Astrocyte of the cerebellum (primary cell): ENCODE data around the gene RBM45.
A peak's percentile ranks its signal among the peaks of the same experiment; 100 is the strongest.

Source experiments
- DNase-seq: peaks from one replicate; pipeline ENCODE4 v3.0.0-alpha.2; 2011; ENCODE audit warnings: low read depth
- H3K4me3 ChIP-seq: 2 replicates; pipeline ENCODE4 v1.5.1; 2011; ENCODE audit warnings: mild to moderate bottlenecking, low read depth, low read length, moderate library complexity
- in situ Hi-C: cut with HindIII; loops from 2 replicates; pipeline ENCODE4 v1.10.0; 2017; ENCODE audit warnings: low sequenced_read_pairs
- TF ChIP-seq, protein P1 (sequence below): IDR thresholded peaks from 2 replicates; pipeline ENCODE4 v1.5.1; 2012; ENCODE audit warnings: low read length, low read depth, moderate library complexity, mild to moderate bottlenecking; ENCODE audit errors: missing control alignments

RBM45 gene, protein sequence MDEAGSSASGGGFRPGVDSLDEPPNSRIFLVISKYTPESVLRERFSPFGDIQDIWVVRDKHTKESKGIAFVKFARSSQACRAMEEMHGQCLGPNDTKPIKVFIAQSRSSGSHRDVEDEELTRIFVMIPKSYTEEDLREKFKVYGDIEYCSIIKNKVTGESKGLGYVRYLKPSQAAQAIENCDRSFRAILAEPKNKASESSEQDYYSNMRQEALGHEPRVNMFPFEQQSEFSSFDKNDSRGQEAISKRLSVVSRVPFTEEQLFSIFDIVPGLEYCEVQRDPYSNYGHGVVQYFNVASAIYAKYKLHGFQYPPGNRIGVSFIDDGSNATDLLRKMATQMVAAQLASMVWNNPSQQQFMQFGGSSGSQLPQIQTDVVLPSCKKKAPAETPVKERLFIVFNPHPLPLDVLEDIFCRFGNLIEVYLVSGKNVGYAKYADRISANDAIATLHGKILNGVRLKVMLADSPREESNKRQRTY

DNA sequence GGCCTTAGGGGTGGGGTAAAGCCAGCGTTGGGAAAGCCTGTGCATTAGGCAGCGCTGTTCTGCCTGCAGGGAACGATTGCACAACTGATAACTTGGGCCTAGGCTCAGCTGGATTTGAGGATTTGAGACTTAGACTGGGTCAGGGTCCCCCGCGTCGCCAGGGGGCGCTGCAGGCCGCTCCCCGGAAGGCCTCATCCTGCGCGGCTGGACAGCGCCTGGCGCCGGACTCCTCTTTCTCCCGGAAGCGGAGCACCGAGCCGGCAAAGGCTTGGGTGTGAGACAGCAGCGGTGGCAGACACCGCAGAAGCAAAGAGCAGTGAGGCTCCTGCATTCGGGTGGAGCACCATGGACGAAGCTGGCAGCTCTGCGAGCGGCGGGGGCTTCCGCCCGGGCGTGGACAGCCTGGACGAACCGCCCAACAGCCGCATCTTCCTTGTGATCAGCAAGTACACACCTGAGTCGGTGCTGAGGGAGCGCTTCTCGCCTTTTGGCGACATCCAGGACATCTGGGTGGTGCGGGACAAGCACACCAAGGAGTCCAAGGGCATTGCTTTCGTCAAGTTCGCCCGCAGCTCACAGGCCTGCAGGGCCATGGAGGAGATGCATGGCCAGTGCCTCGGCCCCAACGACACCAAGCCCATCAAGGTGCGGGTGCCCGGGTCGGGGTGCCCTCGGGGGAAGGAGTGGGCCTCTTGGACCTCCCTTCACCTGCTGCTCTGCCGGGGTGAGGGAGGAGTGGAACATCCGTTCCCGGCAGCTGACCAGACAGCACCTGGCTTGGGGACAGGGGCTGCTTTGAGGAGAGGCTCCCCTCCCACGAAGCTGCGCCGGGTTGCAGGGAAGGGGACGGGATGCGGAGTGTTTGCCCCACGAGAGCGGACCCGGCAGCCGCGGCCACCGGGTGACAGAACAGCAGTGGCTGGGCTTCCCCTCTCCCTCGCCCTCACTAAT, at the start of gene RBM45:
Gene RBM45, plus strand, starts transcription at position 236 of the 951 bp plus-strand sequence. Its CDS starts 110 bp downstream, at position 346.
- TF ChIP-seq, protein P1, sequence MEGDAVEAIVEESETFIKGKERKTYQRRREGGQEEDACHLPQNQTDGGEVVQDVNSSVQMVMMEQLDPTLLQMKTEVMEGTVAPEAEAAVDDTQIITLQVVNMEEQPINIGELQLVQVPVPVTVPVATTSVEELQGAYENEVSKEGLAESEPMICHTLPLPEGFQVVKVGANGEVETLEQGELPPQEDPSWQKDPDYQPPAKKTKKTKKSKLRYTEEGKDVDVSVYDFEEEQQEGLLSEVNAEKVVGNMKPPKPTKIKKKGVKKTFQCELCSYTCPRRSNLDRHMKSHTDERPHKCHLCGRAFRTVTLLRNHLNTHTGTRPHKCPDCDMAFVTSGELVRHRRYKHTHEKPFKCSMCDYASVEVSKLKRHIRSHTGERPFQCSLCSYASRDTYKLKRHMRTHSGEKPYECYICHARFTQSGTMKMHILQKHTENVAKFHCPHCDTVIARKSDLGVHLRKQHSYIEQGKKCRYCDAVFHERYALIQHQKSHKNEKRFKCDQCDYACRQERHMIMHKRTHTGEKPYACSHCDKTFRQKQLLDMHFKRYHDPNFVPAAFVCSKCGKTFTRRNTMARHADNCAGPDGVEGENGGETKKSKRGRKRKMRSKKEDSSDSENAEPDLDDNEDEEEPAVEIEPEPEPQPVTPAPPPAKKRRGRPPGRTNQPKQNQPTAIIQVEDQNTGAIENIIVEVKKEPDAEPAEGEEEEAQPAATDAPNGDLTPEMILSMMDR: peak; percentile 98
- H3K4me3 ChIP-seq: peak within 1 kb of the TSS; percentile 68
- in situ Hi-C loops: no loop called here
- DNase-seq: peak; percentile 72

DNA sequence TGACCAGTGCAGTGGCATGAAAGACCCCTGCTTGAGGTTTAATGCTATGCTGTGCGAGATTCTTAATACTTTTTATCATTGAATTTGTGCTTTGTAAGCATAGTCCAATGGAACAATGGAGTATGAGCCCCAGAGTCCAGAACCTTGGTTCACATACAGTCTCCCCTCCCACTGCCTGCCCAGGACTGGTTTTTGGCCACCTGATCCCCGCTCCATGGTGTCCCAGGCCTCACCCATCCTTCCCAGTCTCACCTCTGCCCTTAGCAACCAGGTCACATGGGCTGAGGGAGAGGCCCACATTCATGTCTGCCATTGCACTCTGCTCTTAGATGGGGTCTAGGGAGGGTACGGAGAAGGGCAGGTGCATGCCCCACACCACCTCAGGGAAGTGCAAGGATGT, 45.9 kb upstream of the RBM45 start:
- in situ Hi-C loops: no loop called here
- TF ChIP-seq, protein P1: no peak
- DNase-seq: no peak
- no peak overlapping the region for H3K4me3 ChIP-seq

DNA sequence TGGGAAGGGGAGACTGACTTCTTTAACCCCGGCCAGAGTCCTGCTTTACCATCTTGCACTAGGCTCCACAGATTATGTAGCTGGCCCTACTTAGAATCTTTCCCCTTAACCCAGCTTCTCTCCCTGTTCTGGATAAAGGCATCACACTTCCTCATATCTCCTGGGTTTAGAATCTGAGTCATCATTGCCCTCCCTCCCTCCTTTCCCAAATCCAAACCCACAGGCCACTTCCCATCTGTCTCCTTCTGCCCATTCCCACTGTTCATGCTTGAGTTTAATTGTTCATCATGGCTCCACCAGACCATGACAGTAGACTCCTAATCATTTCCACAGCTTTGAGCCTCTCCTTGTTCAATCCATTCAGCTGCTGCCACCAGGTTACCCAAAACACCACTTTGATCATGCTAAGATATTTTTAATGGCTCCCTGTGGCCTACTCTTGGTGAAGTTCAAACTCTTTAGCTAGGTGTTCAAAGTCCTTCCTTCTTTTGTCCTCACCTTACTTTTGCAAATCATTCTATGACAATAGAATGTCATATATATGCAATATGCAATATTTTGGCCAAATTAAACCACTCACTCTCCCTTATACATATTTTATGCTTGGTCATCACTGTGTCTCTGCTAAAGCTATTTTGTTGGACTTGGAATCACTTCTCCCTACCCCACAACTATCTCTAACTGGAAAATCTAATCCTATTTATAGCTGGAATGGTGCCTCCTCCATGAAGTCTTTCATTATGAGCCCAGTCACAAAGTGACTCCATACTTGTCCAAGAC, 45.2 kb upstream of the RBM45 start:
- H3K4me3 ChIP-seq: no peak overlapping the region
- in situ Hi-C loops: no loop called here
- TF ChIP-seq, protein P1: no peak
- DNase-seq: no peak

DNA sequence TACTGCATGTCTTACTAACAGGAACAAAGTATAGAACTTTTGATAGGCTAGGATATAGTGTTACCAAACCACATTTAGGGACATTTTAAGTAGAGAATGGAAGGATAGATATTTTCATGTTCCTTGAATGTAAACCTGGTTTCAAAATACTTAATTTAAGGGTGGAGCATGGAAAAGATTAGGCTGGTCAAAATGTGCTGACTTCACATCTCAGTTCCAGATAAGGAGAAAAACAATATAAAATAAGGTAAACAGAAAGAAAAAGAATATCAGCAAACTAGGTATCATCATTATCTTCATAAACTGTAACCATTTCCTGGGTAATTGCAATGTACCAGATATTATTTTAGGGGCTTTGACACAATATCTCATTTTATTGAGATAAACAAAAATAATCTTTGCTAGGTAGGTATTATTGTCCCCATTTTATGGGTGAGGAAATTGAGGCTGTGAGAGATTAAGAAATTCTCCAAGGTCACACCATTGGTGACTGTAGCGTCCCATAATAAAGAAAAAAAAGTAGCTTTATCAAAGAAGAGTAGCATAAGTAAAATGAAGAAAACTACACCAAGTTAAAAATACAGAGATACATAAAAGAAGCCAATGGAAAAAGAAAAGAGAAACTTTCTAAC, 43.3 kb upstream of the RBM45 start:
- in situ Hi-C loops: no loop called here
- no peak overlapping the region for H3K4me3 ChIP-seq
- DNase-seq: no peak
- TF ChIP-seq, protein P1: no peak

DNA sequence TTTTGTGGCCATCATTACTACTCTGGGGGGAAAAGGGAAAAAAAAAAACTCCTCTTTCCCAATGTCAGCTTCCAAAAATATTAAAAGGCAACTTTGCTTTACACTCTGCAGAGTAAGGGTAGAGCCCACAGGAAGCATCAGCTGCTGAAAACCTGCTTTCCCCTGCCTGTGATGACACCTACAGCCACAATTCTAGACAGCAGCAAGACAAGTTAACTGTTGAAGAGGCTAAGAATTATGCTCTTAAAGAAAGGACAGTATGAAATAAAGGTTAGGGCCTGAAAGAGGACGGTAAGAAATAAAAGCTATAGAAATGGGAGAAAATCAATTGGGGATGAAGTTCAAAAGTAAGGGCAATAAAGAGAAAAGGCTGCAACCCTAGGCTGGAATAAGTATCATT, 42.7 kb upstream of the RBM45 start:
- TF ChIP-seq, protein P1: no peak
- no peak overlapping the region for H3K4me3 ChIP-seq
- in situ Hi-C loops: no loop called here
- no peak for DNase-seq
